Esophagus squamous epithelium (tissue), 4 donors: Measurements from ENCODE around the gene IFRD2.

Source experiments
- CTCF ChIP-seq, 6 experiments: fragments of 450-650 bp in 4 of 6; fragments of 200-600 bp in 2 of 6; sonication (generic) in 2 of 6; IDR thresholded peaks; one replicate each; pipeline ENCODE4 v1.5.1; 2016 to 2019; ENCODE audit warnings: antibody characterized with exemption in 6 of 6, mild to moderate bottlenecking in 4 of 6, moderate library complexity in 4 of 6
- POLR2A ChIP-seq, 4 donors: fragments of 450-650 bp; IDR thresholded peaks; one replicate each; pipeline ENCODE4 v1.6.1; 2017; ENCODE audit warnings: antibody characterized with exemption in 4 of 4, mild to moderate bottlenecking in 4 of 4, moderate library complexity in 3 of 4

- no peak for TF ChIP-seq CTCF (IDR thresholded peaks at IDR 0.05)
- TF ChIP-seq POLR2A (IDR thresholded peaks at IDR 0.05), result no peak
Observed at GRCh38 chr3:50327129-50327528, 34.9 kb upstream of the IFRD2 start.
